ENCODE results near the gene PPM1J. TPM values are rescaled to one million over a fixed set of nuclear protein-coding genes. Genes with fewer than 3 reads are reported as not detected.

Gene PPM1J
- total and polyA plus RNA-seq, 8 donors: 0.20 to 1.6 (median 0.87) TPM

- Histone ChIP-seq H3K9me3 (no peaks in the 10 kb centered on the region), H3K4me3 (no peak overlapping the region), H3K27me3 (no peaks in the 10 kb centered on the region), H3K36me3 (peaks cover 0 to 20% (median 0%) of the 10 kb centered on the region in 3 donors), H3K27ac (no peak overlapping the region), H3K4me1 (peaks cover 0 to 8% (median 5%) of the 10 kb centered on the region in 3 donors)
- 80 to 87% methylated on average over 2 of the region's 2 CpGs for WGBS, 2 donors
- ATAC-seq: no peak
- no peak for DNase-seq
- no peak for FAIRE-seq
- intact Hi-C loops (cut with DNase I): no loop called here
- no peak for TF ChIP-seq CTCF (IDR thresholded peaks at IDR 0.05)
Observed at GRCh38 chr1:112672009-112672408, 43.1 kb downstream of the PPM1J start.

- no peak for DNase-seq
- H3K4me3 ChIP-seq: no peak overlapping the region
- H3K36me3 ChIP-seq: peaks cover 0 to 32% (median 0%) of the 10 kb centered on the region in 3 donors
- no peaks in the 10 kb centered on the region for H3K27me3 ChIP-seq
- no peak overlapping the region for H3K27ac ChIP-seq
- ATAC-seq: no peak
- TF ChIP-seq CTCF (IDR thresholded peaks at IDR 0.05): no peak
- H3K4me1 ChIP-seq: no peaks in the 10 kb centered on the region
- WGBS, 2 donors: 89 to 93% methylated on average over 2 of the region's 2 CpGs
- H3K9me3 ChIP-seq: no peaks in the 10 kb centered on the region
- FAIRE-seq: no peak
- intact Hi-C loops (cut with DNase I): no loop called here
Observed at GRCh38 chr1:112666946-112667345, 48.2 kb downstream of the PPM1J start.

GRCh38 chr1:112665857-112666256, 49.3 kb downstream of the PPM1J start:
- no peak for TF ChIP-seq CTCF (IDR thresholded peaks at IDR 0.05)
- DNase-seq (no peak), ATAC-seq (no peak), FAIRE-seq (no peak)
- Histone ChIP-seq H3K36me3 (peaks cover 0 to 43% (median 0%) of the 10 kb centered on the region in 3 donors), H3K27ac (no peak overlapping the region), H3K4me1 (no peaks in the 10 kb centered on the region), H3K4me3 (no peak overlapping the region), H3K27me3 (no peaks in the 10 kb centered on the region), H3K9me3 (no peaks in the 10 kb centered on the region)
- 76 to 91% methylated on average over 3 of the region's 3 CpGs for WGBS, 2 donors
- intact Hi-C loops (cut with DNase I): no loop called here

Other genes with a start within 250 kb of the PPM1J start
- gene WNT2B, start 206.4 kb downstream of the PPM1J start, total RNA-seq: 1 to 10 TPM in 4 of 6 donors, under 1 TPM in 2; 0.79 to 2.7 (median 1.6) TPM
- gene WNT2B, start 206.4 kb downstream of the PPM1J start, polyA plus RNA-seq: 1 to 10 TPM in 1 of 2 donors, under 1 TPM in 1; 0.84 to 1.6 TPM
- 10 to 100 TPM in 4 of 6 donors, 1 to 10 TPM in 2; 9.0 to 16.9 (median 11.2) TPM for gene ST7L, start 96.2 kb downstream of the PPM1J start, total RNA-seq
- gene ST7L, start 96.2 kb downstream of the PPM1J start, polyA plus RNA-seq: 10 to 100 TPM in 1 of 2 donors, 1 to 10 TPM in 1; 9.5 to 11.6 TPM
- gene CAPZA1, start 95.5 kb downstream of the PPM1J start, total RNA-seq: 10 to 100 TPM; 27.2 to 60.5 (median 34.7) TPM
- 10 to 100 TPM; 27.6 to 32.3 TPM for gene CAPZA1, start 95.5 kb downstream of the PPM1J start, polyA plus RNA-seq
- 10 to 100 TPM; 17.7 to 43.5 (median 20.4) TPM for gene MOV10, start 40.7 kb downstream of the PPM1J start, total RNA-seq
- gene MOV10, start 40.7 kb downstream of the PPM1J start, polyA plus RNA-seq: 10 to 100 TPM; 75.5 to 89.9 TPM
- 100 to 1,000 TPM in 1 of 6 donors, 10 to 100 TPM in 5; 44.0 to 105 (median 53.5) TPM for gene RHOC, start 8.2 kb downstream of the PPM1J start, total RNA-seq
- 10 to 100 TPM; 91.5 to 94.5 TPM for gene RHOC, start 8.2 kb downstream of the PPM1J start, polyA plus RNA-seq
- 1 to 10 TPM; 1.0 to 5.2 (median 3.6) TPM for gene SLC16A1, start 240.9 kb upstream of the PPM1J start, total RNA-seq
- under 1 TPM; 0.42 to 0.68 TPM for gene SLC16A1, start 240.9 kb upstream of the PPM1J start, polyA plus RNA-seq

Measured in pancreas (tissue), 10 donors.